Neural crest cell (in vitro differentiated cells): ENCODE data around the gene NDUFAF3. TPM values are rescaled to one million over a fixed set of nuclear protein-coding genes. Genes with fewer than 3 reads are reported as not detected.

ENCODE experiments used
- DNase-seq: peaks from one replicate; pipeline ENCODE4 v3.0.0; 2021; ENCODE audit warnings: low read depth, mixed read lengths, low spot score
- H3K27ac Mint-ChIP-seq: one replicate; pipeline ENCODE4 v1.8.0; 2021; ENCODE audit warnings: mild to moderate bottlenecking, mixed read lengths; ENCODE audit not compliant: unreplicated experiment
- H3K27me3 Mint-ChIP-seq: 2 replicates; pipeline ENCODE4 v1.8.0; 2021; ENCODE audit warnings: low read depth, mild to moderate bottlenecking, mixed read lengths
- H3K36me3 Mint-ChIP-seq: 2 replicates; pipeline ENCODE4 v1.8.0; 2021; ENCODE audit warnings: low read depth, mild to moderate bottlenecking, mixed read lengths
- H3K4me1 Mint-ChIP-seq: 2 replicates; pipeline ENCODE4 v1.8.0; 2021; ENCODE audit warnings: mixed read lengths
- H3K4me3 Mint-ChIP-seq: one replicate; pipeline ENCODE4 v1.8.0; 2021; ENCODE audit warnings: mild to moderate bottlenecking, mixed read lengths
- H3K9me3 Mint-ChIP-seq: 2 replicates; pipeline ENCODE4 v1.8.0; 2021; ENCODE audit warnings: mixed read lengths
- CTCF ChIP-seq: fragments of 200-600 bp; sonication (generic); conservative IDR thresholded peaks from 2 replicates; pipeline ENCODE4 v1.5.0; 2021; ENCODE audit warnings: antibody characterized with exemption, mild to moderate bottlenecking
- total RNA-seq: library from RNA; stranded (reverse); gene quantifications from 2 replicates; pipeline ENCODE4 v1.2.1, GENCODE V29; 2021

The NDUFAF3 gene
- total RNA-seq, 1 donor from 2014 or later = 70.9 TPM

- TF ChIP-seq CTCF = no peak
- peak overlapping the region; percentile 90 for H3K4me3 Mint-ChIP-seq
- no peak for DNase-seq
- H3K9me3 Mint-ChIP-seq = no peaks in the 10 kb centered on the region
- no peak overlapping the region for H3K27ac Mint-ChIP-seq
- peaks cover 8% of the 10 kb centered on the region for H3K36me3 Mint-ChIP-seq
- H3K4me1 Mint-ChIP-seq = peaks cover 21% of the 10 kb centered on the region
- peaks cover 3% of the 10 kb centered on the region for H3K27me3 Mint-ChIP-seq
Measured at GRCh38 chr3:49015765-49016164, 6.2 kb upstream of the NDUFAF3 start.

GRCh38 chr3:49016414-49017228, 5.3 kb upstream of the NDUFAF3 start:
- peak overlapping the region; percentile 90 for H3K4me3 Mint-ChIP-seq
- H3K36me3 Mint-ChIP-seq = peaks cover 11% of the 10 kb centered on the region
- no peak for DNase-seq
- H3K9me3 Mint-ChIP-seq = no peaks in the 10 kb centered on the region
- peaks cover 26% of the 10 kb centered on the region for H3K4me1 Mint-ChIP-seq
- H3K27ac Mint-ChIP-seq = no peak overlapping the region
- peaks cover 6% of the 10 kb centered on the region for H3K27me3 Mint-ChIP-seq
- TF ChIP-seq CTCF = no peak

- no peak overlapping the region for H3K27ac Mint-ChIP-seq
- no peak for TF ChIP-seq CTCF
- no peak for DNase-seq
- H3K4me1 Mint-ChIP-seq = peaks cover 26% of the 10 kb centered on the region
- peak overlapping the region; percentile 90 for H3K4me3 Mint-ChIP-seq
- H3K27me3 Mint-ChIP-seq = peaks cover 6% of the 10 kb centered on the region
- H3K36me3 Mint-ChIP-seq = peaks cover 11% of the 10 kb centered on the region
- H3K9me3 Mint-ChIP-seq = no peaks in the 10 kb centered on the region
Measured at GRCh38 chr3:49017229-49017970, 4.5 kb upstream of the NDUFAF3 start.

GRCh38 chr3:49017971-49018706, 3.8 kb upstream of the NDUFAF3 start, which contains the start of gene DALRD3:
Gene DALRD3 (minus strand): TSS chr3:49018580. CDS start chr3:49018564, 16 bp downstream.
- Mint-ChIP-seq H3K4me1 (peaks cover 33% of the 10 kb centered on the region), H3K4me3 (peak within 1 kb of the TSS; percentile 98), H3K36me3 (peaks cover 11% of the 10 kb centered on the region), H3K9me3 (no peaks in the 10 kb centered on the region), H3K27me3 (peaks cover 6% of the 10 kb centered on the region), H3K27ac (peak within 1 kb of the TSS; percentile 62)
- TF ChIP-seq CTCF = no peak
- DNase-seq = peak; percentile 41

- no peak for DNase-seq
- TF ChIP-seq CTCF = no peak
- Mint-ChIP-seq H3K27me3 (peaks cover 6% of the 10 kb centered on the region), H3K4me3 (peak overlapping the region; percentile 98), H3K36me3 (peaks cover 11% of the 10 kb centered on the region), H3K9me3 (no peaks in the 10 kb centered on the region), H3K4me1 (peaks cover 36% of the 10 kb centered on the region), H3K27ac (no peak overlapping the region)
Measured at GRCh38 chr3:49018707-49019006, 3.3 kb upstream of the NDUFAF3 start.
